ENCODE results near the gene OPN5. TPM values are rescaled to one million over a fixed set of nuclear protein-coding genes. Genes with fewer than 3 reads are reported as not detected.

OPN5 gene
- total RNA-seq, 4 donors from 2014 or later: not detected

GRCh38 chr6:47780510-47781356, 1.1 kb upstream of the OPN5 start:
- Histone ChIP-seq H3K27ac (no peak overlapping the region), H3K4me1 (peaks cover 0 to 7% of the 10 kb centered on the region in 2 donors), H3K9me3 (no peaks in the 10 kb centered on the region), H3K36me3 (no peaks in the 10 kb centered on the region), H3K4me3 (peak overlapping the region in 1 of 4 donors; percentile 30), H3K27me3 (no peaks in the 10 kb centered on the region)
- DNase-seq: no peak
- TF ChIP-seq POLR2A (IDR thresholded peaks at IDR 0.05) (no peak), CTCF (IDR thresholded peaks at IDR 0.05 in 4 of 5, conservative IDR thresholded peaks at IDR 0.05 in 1 of 5) (peak; percentile 33 to 65 (median 53))
- intact Hi-C loops (cut with DNase I; ENCODE audit: low total_unique reads): loop anchor here (1.0 to 2.0 kb wide), 2 partner anchors 149 to 366 kb away; no protein-coding TSS in a partner anchor
- in situ Hi-C loops (cut with MboI; ENCODE audit: low sequenced_read_pairs in 4 of 4): loop anchor here (5.0 to 25.0 kb wide), 5 partner anchors 148 to 1634 kb away; no protein-coding TSS in a partner anchor
- peak; percentile 92 to 94 for ATAC-seq

- H3K27me3 ChIP-seq: no peaks in the 10 kb centered on the region
- DNase-seq: no peak
- H3K36me3 ChIP-seq: no peaks in the 10 kb centered on the region
- no peak for ATAC-seq
- H3K27ac ChIP-seq: no peak overlapping the region
- no peak overlapping the region for H3K4me3 ChIP-seq
- no peaks in the 10 kb centered on the region for H3K9me3 ChIP-seq
- TF ChIP-seq POLR2A (IDR thresholded peaks at IDR 0.05) (no peak), CTCF (IDR thresholded peaks at IDR 0.05 in 4 of 5, conservative IDR thresholded peaks at IDR 0.05 in 1 of 5) (no peak)
- intact Hi-C loops (cut with DNase I; ENCODE audit: low total_unique reads): loop anchor here (5.0 kb wide), 1 partner anchor 1627 kb away; no protein-coding TSS in a partner anchor
- in situ Hi-C loops (cut with MboI; ENCODE audit: low sequenced_read_pairs in 4 of 4): loop anchor here (10.0 to 25.0 kb wide), 4 partner anchors 373 to 1630 kb away; no protein-coding TSS in a partner anchor
- H3K4me1 ChIP-seq: peaks cover 0 to 7% of the 10 kb centered on the region in 2 donors
Observed at GRCh38 chr6:47785182-47785581, 3.4 kb downstream of the OPN5 start.

GRCh38 chr6:47787620-47788497, 6.0 kb downstream of the OPN5 start:
- intact Hi-C loops (cut with DNase I; ENCODE audit: low total_unique reads) (loop anchor here (5.0 kb wide), 1 partner anchor 1624 kb away; no protein-coding TSS in a partner anchor), in situ Hi-C loops (cut with MboI; ENCODE audit: low sequenced_read_pairs in 4 of 4) (loop anchor here (10.0 to 25.0 kb wide), 4 partner anchors 376 to 1627 kb away; no protein-coding TSS in a partner anchor)
- Histone ChIP-seq H3K4me3 (peak overlapping the region in 3 of 4 donors; percentile 10 to 23 (median 13)), H3K4me1 (no peaks in the 10 kb centered on the region), H3K9me3 (no peaks in the 10 kb centered on the region), H3K27ac (no peak overlapping the region), H3K27me3 (no peaks in the 10 kb centered on the region), H3K36me3 (no peaks in the 10 kb centered on the region)
- TF ChIP-seq CTCF (IDR thresholded peaks at IDR 0.05 in 4 of 5, conservative IDR thresholded peaks at IDR 0.05 in 1 of 5) (peak; percentile 55 to 83 (median 69)), POLR2A (IDR thresholded peaks at IDR 0.05) (no peak)
- peak; percentile 56 to 79 for ATAC-seq
- peak in 1 of 2 donors; percentile 14 for DNase-seq

- no peak for TF ChIP-seq POLR2A (IDR thresholded peaks at IDR 0.05)
- DNase-seq (no peak), ATAC-seq (no peak)
- Histone ChIP-seq H3K9me3 (no peaks in the 10 kb centered on the region), H3K27ac (no peak overlapping the region), H3K27me3 (no peaks in the 10 kb centered on the region), H3K36me3 (no peaks in the 10 kb centered on the region), H3K4me1 (no peaks in the 10 kb centered on the region), H3K4me3 (peak overlapping the region in 2 of 4 donors; percentile 13 to 23)
- intact Hi-C loops (cut with DNase I; ENCODE audit: low total_unique reads) (loop anchor here (5.0 kb wide), 1 partner anchor 1624 kb away; no protein-coding TSS in a partner anchor), in situ Hi-C loops (cut with MboI; ENCODE audit: low sequenced_read_pairs in 4 of 4) (loop anchor here (10.0 to 25.0 kb wide), 4 partner anchors 376 to 1626 kb away; no protein-coding TSS in a partner anchor)
Observed at GRCh38 chr6:47788498-47788884, 6.7 kb downstream of the OPN5 start.

Data from gastrocnemius medialis (tissue), 4 donors.